Gastroesophageal sphincter (tissue), 3 donors: Measurements from ENCODE around the gene NTSR1.

ENCODE experiments used
- EP300 ChIP-seq: sonication (generic); formaldehyde crosslinking; IDR thresholded peaks from one replicate; pipeline ENCODE4 v1.6.1; 2017; ENCODE audit warnings: antibody characterized with exemption, mild to moderate bottlenecking
- POLR2A ChIP-seq, 2 donors: fragments of 450-650 bp; IDR thresholded peaks; one replicate each; pipeline ENCODE4 v1.6.1; 2017; ENCODE audit warnings: antibody characterized with exemption in 2 of 2, mild to moderate bottlenecking in 2 of 2, moderate library complexity in 1 of 2
- POLR2AphosphoS5 ChIP-seq: sonication (generic); formaldehyde crosslinking; IDR thresholded peaks from one replicate; pipeline ENCODE4 v1.6.1; 2017; ENCODE audit warnings: antibody characterized with exemption
- TF ChIP-seq, protein P1 (sequence below), 4 experiments: fragments of 200-600 bp in 2 of 4; fragments of 450-650 bp in 2 of 4; sonication (generic) in 1 of 4; IDR thresholded peaks; one replicate each; pipeline ENCODE4 v1.5.1; 2017 to 2019; ENCODE audit warnings: antibody characterized with exemption in 4 of 4, mild to moderate bottlenecking in 2 of 4, moderate library complexity in 2 of 4

DNA sequence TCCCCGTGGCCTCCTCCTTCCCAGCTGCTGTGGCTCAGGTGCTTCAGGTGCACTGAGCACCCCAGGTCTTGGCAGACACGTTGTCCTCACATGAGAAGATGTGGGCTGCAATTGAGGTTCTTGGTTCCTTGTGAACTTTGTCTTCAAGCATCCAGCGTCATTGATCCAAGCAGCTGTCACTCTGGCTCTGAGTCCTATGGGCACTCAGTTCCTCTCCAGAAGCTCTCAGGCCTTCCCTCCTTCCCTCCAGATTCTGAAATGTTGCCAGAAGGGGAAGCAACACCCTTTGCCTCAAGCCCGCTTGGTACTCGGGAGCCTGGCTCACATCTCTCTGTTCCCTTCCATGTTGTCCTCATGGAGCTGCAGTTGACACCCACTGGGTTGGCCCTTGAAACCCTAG, 79.2 kb downstream of the NTSR1 start:
- TF ChIP-seq POLR2A (IDR thresholded peaks at IDR 0.05): no peak
- TF ChIP-seq, protein P1, sequence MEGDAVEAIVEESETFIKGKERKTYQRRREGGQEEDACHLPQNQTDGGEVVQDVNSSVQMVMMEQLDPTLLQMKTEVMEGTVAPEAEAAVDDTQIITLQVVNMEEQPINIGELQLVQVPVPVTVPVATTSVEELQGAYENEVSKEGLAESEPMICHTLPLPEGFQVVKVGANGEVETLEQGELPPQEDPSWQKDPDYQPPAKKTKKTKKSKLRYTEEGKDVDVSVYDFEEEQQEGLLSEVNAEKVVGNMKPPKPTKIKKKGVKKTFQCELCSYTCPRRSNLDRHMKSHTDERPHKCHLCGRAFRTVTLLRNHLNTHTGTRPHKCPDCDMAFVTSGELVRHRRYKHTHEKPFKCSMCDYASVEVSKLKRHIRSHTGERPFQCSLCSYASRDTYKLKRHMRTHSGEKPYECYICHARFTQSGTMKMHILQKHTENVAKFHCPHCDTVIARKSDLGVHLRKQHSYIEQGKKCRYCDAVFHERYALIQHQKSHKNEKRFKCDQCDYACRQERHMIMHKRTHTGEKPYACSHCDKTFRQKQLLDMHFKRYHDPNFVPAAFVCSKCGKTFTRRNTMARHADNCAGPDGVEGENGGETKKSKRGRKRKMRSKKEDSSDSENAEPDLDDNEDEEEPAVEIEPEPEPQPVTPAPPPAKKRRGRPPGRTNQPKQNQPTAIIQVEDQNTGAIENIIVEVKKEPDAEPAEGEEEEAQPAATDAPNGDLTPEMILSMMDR (IDR thresholded peaks at IDR 0.05): no peak
- TF ChIP-seq POLR2AphosphoS5: no peak
- no peak for TF ChIP-seq EP300
